GM12872 (cell line): Measurements from ENCODE around the gene NDRG2.
A peak's percentile ranks its signal among the peaks of the same experiment; 100 is the strongest.

Experiments used
- TF ChIP-seq, protein P1 (sequence below): IDR thresholded peaks from 3 replicates; pipeline ENCODE4 v1.5.1; 2011; ENCODE audit warnings: low read depth, mild to moderate bottlenecking, low read length, moderate library complexity; ENCODE audit not compliant: insufficient read depth

The NDRG2 gene

DNA sequence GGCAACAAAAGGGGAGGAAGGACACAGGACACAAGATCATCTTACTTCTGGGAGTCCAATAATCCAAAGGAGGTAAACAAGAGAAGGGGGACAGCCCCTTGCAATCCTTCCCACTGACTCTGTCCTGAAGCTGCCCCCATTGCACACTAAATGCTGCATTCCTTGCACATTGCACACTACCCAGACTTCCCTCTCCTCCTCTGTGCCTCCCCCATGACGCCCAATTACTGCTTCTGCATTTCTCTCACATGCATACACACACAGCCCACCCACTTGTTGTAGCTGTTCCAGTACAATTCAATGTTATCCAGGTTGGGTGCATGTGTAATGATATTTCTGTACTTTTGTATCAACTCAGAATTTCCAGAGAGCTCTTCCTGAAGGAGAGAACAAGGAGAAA lies 5.5 kb downstream of the NDRG2 start:
- TF ChIP-seq, protein P1, sequence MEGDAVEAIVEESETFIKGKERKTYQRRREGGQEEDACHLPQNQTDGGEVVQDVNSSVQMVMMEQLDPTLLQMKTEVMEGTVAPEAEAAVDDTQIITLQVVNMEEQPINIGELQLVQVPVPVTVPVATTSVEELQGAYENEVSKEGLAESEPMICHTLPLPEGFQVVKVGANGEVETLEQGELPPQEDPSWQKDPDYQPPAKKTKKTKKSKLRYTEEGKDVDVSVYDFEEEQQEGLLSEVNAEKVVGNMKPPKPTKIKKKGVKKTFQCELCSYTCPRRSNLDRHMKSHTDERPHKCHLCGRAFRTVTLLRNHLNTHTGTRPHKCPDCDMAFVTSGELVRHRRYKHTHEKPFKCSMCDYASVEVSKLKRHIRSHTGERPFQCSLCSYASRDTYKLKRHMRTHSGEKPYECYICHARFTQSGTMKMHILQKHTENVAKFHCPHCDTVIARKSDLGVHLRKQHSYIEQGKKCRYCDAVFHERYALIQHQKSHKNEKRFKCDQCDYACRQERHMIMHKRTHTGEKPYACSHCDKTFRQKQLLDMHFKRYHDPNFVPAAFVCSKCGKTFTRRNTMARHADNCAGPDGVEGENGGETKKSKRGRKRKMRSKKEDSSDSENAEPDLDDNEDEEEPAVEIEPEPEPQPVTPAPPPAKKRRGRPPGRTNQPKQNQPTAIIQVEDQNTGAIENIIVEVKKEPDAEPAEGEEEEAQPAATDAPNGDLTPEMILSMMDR = no peak

DNA sequence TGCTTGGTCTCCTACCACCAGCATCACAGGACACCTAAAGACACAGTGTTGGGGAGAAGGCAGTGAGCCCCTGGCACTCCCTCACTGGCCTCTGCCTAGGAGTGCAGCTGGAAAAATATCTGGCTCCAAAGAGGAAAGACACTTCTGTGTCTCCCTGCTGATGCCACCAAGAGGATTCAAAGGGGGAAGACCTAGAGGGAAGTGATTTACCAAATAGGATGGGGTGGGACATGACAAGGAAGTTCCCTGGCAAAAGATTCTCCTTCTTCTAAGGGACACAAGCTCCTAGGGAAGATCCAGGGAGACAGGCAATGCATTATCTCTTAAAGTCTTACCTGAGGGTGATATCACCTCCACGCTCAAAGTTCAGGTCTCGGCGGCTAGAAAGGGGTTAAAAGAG lies 6.1 kb downstream of the NDRG2 start:
- TF ChIP-seq, protein P1 = no peak

GRCh38 chr14:21018286-21018685 lies 6.6 kb downstream of the NDRG2 start:
- TF ChIP-seq, protein P1 = no peak

DNA sequence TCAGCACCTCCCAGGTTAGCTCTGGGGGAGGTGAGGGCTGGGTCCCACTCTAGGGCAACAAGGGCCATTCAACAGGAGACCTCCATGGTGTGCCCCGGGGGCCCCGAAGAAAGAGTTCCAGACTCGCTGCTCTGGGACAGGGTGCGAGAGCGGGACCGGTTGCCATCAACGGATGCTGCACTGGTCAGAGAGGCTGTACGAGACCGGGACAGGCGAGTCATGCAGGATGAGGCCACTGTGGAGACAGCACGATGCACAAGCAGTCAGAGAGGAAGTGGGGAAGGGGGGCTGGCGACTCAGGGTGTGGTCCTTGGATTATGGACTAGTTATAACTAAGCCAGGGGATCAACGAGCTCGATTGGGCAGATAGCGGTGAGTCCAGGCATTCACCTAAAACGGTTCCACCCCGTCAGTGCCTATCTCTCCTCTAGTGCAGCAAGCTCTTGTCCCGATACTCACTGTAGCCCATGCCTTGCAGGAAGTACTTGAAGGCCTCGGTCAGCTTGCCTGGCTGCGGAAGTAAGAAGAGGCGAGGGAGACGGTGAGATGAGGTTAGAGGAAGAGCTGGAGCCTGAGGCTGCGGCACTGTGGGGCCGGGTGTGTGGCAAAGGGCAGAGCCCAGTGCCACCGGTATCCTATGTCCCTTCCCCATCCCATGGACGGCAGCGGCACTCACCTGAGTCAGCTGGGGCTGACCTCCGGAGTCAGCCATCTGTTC lies 7.2 kb downstream of the NDRG2 start:
- TF ChIP-seq, protein P1 = no peak

DNA sequence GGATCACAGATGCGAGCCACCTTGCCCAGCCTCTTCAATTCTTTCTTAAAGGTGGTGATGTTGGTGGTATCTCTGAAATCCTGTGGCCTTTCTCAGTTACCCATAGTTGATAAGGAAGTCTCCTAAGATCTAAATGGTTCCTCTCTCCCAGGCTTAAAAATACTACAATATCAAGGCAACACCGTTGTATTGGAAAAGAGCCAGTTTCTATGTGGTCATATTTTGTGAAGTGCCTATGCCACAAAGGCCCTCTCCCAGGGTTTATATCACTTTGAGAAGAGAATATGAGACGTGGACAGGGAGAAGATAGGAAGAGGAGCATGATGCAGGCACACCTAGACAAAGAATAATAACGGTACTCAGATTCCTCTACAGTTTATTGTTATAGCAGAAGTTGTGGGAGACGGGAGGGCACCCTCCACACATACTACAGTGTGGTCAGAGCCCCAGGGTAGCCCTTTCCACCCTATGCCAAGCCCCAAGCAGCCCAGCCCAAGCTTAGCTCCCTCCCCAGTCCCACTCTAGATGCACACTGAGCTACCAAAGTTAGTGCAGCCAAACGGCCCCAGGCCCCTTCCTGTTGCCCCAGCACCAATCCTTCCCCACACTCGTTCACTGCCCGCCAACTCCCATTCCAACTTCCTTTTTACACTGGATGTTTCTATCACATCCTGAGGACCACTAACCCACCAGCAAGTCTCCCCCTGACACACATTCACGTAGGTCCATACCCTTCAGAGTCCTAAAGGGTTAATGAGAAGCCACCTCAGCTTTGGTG lies 8.3 kb downstream of the NDRG2 start:
- TF ChIP-seq, protein P1 = no peak

- TF ChIP-seq, protein P1 = no peak
These were observed 9.5 kb downstream of the NDRG2 start for GRCh38 chr14:21015312-21015711.

- TF ChIP-seq, protein P1 = peak; percentile 84
These were observed 10.1 kb downstream of the NDRG2 start for GRCh38 chr14:21014761-21015190.
